ENCODE results near the gene WWC2. TPM values are rescaled to one million over a fixed set of nuclear protein-coding genes. Genes with fewer than 3 reads are reported as not detected.

WWC2 gene
- total RNA-seq, 4 donors from 2014 or later: 33.7 to 48.3 (median 42.9) TPM

DNA sequence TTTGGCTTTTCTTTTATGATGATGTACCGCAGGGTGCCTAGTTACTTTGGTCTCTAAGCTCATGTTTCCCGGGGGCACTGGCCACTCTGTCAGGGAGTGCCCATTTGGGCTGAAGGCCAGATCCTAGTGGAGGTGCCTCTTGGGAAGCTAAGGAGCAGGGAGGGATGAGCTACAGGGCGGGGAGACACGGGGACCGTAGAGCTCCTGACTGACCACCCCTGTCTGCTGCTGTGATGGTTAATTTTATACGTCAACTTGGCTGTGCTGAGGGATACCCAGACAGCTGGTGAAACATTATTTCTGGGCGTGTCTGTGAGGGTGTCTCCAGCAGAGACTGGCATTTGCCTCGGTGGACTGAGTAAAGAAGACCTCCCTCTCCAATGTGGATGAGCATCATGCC, 248.1 kb downstream of the WWC2 start:
- no peak for ATAC-seq (ENCODE audit: low FRiP score)
- no peak for TF ChIP-seq CTCF (IDR thresholded peaks at IDR 0.05)
- no peak for DNase-seq (ENCODE audit: low spot score)

DNA sequence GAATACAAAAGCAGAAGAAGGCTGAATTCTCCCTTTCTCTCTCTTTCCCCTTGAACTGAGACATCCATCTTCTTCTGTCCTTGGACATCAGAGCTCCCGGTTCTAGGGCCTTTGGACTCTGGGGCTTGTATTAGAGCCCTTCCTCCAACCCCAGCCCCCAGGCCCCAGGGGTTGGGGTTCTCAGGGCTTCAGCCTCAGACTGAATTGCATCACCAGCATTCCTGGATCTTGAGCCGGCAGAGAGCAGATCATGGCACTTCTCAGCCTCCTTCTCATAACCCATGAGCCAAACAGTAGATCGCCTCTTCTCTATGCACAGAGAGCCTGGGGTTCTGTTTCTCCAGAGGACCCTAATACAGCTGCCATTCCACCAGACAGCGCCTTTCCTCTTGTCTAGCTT, 248.5 kb downstream of the WWC2 start:
- DNase-seq (ENCODE audit: low spot score) (no peak), ATAC-seq (ENCODE audit: low FRiP score) (no peak)
- TF ChIP-seq CTCF (IDR thresholded peaks at IDR 0.05): no peak

DNA sequence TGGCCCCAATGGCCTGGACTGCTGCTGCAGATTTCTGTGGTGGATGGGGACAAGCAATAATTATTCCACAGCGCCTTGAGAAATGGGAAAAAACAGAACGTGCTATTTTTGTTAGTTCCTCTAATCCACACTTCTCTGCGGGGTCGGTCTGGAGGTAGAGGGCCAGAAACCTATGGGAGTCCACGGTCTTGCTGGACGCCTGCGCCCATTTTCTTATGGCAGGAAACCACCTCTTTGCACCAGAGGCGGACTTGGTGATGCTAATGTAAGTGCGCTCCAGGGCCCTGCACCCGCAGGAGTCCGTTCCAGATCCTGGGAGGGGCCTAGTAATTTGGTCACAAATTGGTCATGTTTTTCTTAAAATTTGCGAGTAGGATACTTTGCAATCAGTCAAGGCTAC, 249.1 kb downstream of the WWC2 start:
- no peak for TF ChIP-seq CTCF (IDR thresholded peaks at IDR 0.05)
- DNase-seq (ENCODE audit: low spot score) (no peak), ATAC-seq (ENCODE audit: low FRiP score) (no peak)

DNA sequence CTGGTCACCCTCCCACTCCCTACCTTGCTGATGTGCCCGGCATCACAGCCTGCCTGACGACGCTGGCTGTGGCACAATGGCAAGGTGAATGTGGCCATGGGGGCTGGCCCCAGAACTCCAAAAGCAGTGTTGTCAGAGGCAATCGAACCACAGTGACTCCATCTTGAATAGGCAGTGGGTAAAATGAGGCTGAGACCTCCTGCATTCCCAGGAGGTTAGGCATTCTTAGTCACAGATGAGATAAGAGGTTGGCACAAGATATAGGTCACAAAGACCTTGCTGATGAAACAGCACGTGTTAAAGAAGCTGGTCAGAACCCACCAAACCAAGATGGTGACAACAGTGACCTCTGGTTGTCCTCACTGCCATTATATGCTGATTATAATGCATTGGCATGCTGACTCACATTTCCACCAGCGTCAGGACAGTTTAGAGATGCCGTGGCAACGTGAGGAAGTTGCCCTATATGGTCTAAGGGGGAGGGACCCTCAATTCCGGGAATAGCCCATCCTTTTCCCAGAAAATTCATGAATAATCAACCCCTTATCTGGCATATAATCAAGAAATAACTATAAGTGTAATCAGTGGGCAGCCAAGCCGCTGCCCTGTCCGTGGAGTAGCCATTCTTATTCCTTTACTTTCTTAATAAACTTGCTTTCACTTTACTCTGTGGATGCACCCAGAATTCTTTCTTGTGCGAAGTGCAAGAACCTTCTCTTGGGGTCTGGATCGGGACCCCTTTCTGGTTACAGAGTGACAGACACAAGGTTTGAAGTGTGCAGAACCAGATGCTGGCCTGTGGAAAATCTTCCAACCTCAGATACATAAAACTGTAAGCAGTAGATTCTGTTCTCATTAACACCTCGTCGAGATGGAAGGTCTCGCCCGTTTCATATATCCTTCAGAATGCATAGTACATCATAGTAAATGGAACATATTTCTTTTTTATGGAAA, 249.9 kb downstream of the WWC2 start:
- peak; percentile 61 for ATAC-seq (ENCODE audit: low FRiP score)
- no peak for DNase-seq (ENCODE audit: low spot score)
- no peak for TF ChIP-seq CTCF (IDR thresholded peaks at IDR 0.05)

- DNase-seq (ENCODE audit: low spot score): no peak
- no peak for ATAC-seq (ENCODE audit: low FRiP score)
- no peak for TF ChIP-seq CTCF (IDR thresholded peaks at IDR 0.05)
Measured at GRCh38 chr4:183349673-183350072, 250.6 kb downstream of the WWC2 start.

- DNase-seq (ENCODE audit: low spot score): no peak
- TF ChIP-seq CTCF (IDR thresholded peaks at IDR 0.05): no peak
- ATAC-seq (ENCODE audit: low FRiP score): no peak
Measured at GRCh38 chr4:183350317-183351071, 251.4 kb downstream of the WWC2 start.
